ENCODE measurements around the gene TBCA. TPM values are rescaled to one million over a fixed set of nuclear protein-coding genes. Genes with fewer than 3 reads are reported as not detected.

The TBCA gene
- total and polyA plus RNA-seq, 2 donors (not counting 3 experiments of a cell fraction or from before 2014, with no cell fraction given): 48.2 to 206 TPM

DNA sequence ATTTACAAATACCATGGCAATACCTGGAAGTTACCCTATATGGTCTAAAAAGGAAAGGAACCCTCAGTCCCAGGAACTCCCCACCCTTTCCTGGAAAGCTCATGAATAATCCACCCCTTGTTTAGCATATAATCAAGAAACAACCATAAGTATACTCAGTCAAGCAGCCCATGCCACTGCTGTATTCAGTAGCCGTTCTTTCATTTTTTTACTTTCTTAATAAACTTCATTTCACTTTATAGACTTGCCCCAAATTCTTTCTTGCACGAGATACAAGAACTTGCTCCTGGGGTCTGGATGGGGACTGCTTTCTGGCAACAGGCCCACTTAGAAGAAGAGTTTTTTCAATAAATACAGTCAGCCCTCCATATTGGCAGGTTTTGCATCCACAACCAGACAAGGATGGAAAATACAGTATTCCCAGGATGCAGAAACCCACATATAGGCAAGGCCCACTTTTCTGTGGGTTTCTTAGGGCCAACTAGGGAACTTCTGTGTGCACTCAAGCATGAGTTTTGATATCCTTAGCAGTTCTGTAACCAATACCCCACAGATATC lies 2.8 kb upstream of the TBCA start:
- TF ChIP-seq, protein P1, sequence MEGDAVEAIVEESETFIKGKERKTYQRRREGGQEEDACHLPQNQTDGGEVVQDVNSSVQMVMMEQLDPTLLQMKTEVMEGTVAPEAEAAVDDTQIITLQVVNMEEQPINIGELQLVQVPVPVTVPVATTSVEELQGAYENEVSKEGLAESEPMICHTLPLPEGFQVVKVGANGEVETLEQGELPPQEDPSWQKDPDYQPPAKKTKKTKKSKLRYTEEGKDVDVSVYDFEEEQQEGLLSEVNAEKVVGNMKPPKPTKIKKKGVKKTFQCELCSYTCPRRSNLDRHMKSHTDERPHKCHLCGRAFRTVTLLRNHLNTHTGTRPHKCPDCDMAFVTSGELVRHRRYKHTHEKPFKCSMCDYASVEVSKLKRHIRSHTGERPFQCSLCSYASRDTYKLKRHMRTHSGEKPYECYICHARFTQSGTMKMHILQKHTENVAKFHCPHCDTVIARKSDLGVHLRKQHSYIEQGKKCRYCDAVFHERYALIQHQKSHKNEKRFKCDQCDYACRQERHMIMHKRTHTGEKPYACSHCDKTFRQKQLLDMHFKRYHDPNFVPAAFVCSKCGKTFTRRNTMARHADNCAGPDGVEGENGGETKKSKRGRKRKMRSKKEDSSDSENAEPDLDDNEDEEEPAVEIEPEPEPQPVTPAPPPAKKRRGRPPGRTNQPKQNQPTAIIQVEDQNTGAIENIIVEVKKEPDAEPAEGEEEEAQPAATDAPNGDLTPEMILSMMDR (IDR thresholded peaks at IDR 0.05; ENCODE audit: extremely low read depth in 1 of 2, insufficient read depth in 1 of 2, low read depth in 1 of 2, low read length in 2 of 2): no peak
- no peak for TF ChIP-seq POLR2A (IDR thresholded peaks at IDR 0.05; ENCODE audit: low read depth, low read length)
- no peak for TF ChIP-seq FOS (IDR thresholded peaks at IDR 0.05; ENCODE audit: borderline replicate concordance, insufficient read depth, low read length)
- TF ChIP-seq, protein P2, sequence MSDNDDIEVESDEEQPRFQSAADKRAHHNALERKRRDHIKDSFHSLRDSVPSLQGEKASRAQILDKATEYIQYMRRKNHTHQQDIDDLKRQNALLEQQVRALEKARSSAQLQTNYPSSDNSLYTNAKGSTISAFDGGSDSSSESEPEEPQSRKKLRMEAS (IDR thresholded peaks at IDR 0.05; ENCODE audit: insufficient read depth, insufficient read length): no peak
- no peak for TF ChIP-seq GATA2 (IDR thresholded peaks at IDR 0.05; ENCODE audit: insufficient read depth, insufficient read length, low read depth, low read length)
- TF ChIP-seq EZH2 (IDR thresholded peaks at IDR 0.05; ENCODE audit: borderline replicate concordance, low read depth, low read length, severe bottlenecking): no peak
- no peak for TF ChIP-seq JUN (IDR thresholded peaks at IDR 0.05; ENCODE audit: borderline replicate concordance, insufficient read depth, insufficient read length, low read depth)
- no peak for TF ChIP-seq POLR2AphosphoS5 (IDR thresholded peaks at IDR 0.05; ENCODE audit: insufficient read depth, low read depth, low read length)
- TF ChIP-seq MYC (IDR thresholded peaks at IDR 0.05; ENCODE audit: low read depth, low read length): no peak
- H3K4me2 ChIP-seq (ENCODE audit: insufficient read depth, low read length): no peak overlapping the region
- no peaks in the 10 kb centered on the region for H4K20me1 ChIP-seq (replicated peaks; ENCODE audit: control insufficient read depth, extremely low read depth, insufficient read depth, low read length)
- peaks cover 19% of the 10 kb centered on the region for H3K79me2 ChIP-seq (ENCODE audit: control insufficient read depth, insufficient read depth, low read length)
- no peaks in the 10 kb centered on the region for H3K36me3 ChIP-seq (ENCODE audit: control insufficient read depth in 2 of 2, extremely low read depth in 1 of 2, insufficient read depth in 2 of 2, low read length in 2 of 2)
- POLR2A ChIA-PET: no interaction called here
- peaks cover 0 to 10% of the 10 kb centered on the region in 2 experiments for H3K27me3 ChIP-seq (ENCODE audit: control insufficient read depth in 2 of 2, insufficient read depth in 2 of 2, low read length in 2 of 2)
- no peak overlapping the region for H3K4me3 ChIP-seq (replicated peaks in 1 of 3; ENCODE audit: insufficient read depth in 1 of 3, low read depth in 1 of 3, low read length in 3 of 3)
- H3K9me1 ChIP-seq (replicated peaks; ENCODE audit: control insufficient read depth, extremely low read depth, insufficient read depth, low read length): no peaks in the 10 kb centered on the region
- no peak overlapping the region for H2AFZ ChIP-seq (ENCODE audit: low read depth, low read length)
- FAIRE-seq (no peak), DNase-seq (ENCODE audit: low read depth, low spot score) (no peak)
- CTCF ChIA-PET: no interaction called here
- H3K9me3 ChIP-seq (replicated peaks; ENCODE audit: control insufficient read depth, insufficient read depth, low read length): no peaks in the 10 kb centered on the region
- intact Hi-C loops (cut with micrococcal nuclease) (loop anchor here (5.0 to 10.0 kb wide), 5 partner anchors 73 to 386 kb away; partner anchors contain the start of gene WDR41), dilution Hi-C loops (cut with MboI; ENCODE audit: extremely low pct_ligation_motif_present, low sequenced_read_pairs) (no loop called here)
- BruUV-seq (replicated peaks): no TSS peak
- H3K27ac ChIP-seq (ENCODE audit: insufficient read depth, low read depth, low read length): no peak overlapping the region
- peaks cover 19% of the 10 kb centered on the region for H3K4me1 ChIP-seq (ENCODE audit: control insufficient read depth, extremely low read depth, insufficient read depth, low read length)
- H3K9ac ChIP-seq (replicated peaks; ENCODE audit: extremely low read depth, insufficient read depth, low read length): no peak overlapping the region

Data from endothelial cell of umbilical vein (primary cell).